IPS-15b (cell line): ENCODE results near the gene CDKN2A.

Source experiments
- H3K27me3 ChIP-seq: one replicate; pipeline ENCODE4 v1.6.1; 2013; ENCODE audit warnings: low read length; ENCODE audit not compliant: control insufficient read depth, insufficient read depth
- H3K36me3 ChIP-seq: one replicate; pipeline ENCODE4 v1.6.1; 2013; ENCODE audit warnings: low read length; ENCODE audit not compliant: control insufficient read depth, insufficient read depth
- H3K4me1 ChIP-seq: one replicate; pipeline ENCODE4 v1.6.1; 2013; ENCODE audit warnings: mild to moderate bottlenecking, low read length; ENCODE audit not compliant: control insufficient read depth, insufficient read depth
- H3K4me3 ChIP-seq: one replicate; pipeline ENCODE4 v1.5.1; 2013; ENCODE audit warnings: low read depth, low read length
- H3K9ac ChIP-seq: one replicate; pipeline ENCODE4 v1.6.1; 2013; ENCODE audit warnings: low read depth, mild to moderate bottlenecking, low read length
- H3K9me3 ChIP-seq: one replicate; pipeline ENCODE4 v1.6.1; 2013; ENCODE audit warnings: mild to moderate bottlenecking, low read length; ENCODE audit not compliant: control insufficient read depth, insufficient read depth

Gene CDKN2A

GRCh38 chr9:21970800-21971640 lies 23.2 kb downstream of the CDKN2A start:
- Histone ChIP-seq H3K36me3 (no peaks in the 10 kb centered on the region), H3K27me3 (peaks cover 94% of the 10 kb centered on the region), H3K9ac (no peak overlapping the region), H3K4me3 (peak overlapping the region; percentile 19), H3K4me1 (peaks cover 8% of the 10 kb centered on the region), H3K9me3 (no peaks in the 10 kb centered on the region)

GRCh38 chr9:21969951-21970799 lies 24.0 kb downstream of the CDKN2A start:
- H3K36me3 ChIP-seq: no peaks in the 10 kb centered on the region

GRCh38 chr9:21969011-21969940 lies 24.9 kb downstream of the CDKN2A start:
- H3K27me3 ChIP-seq: peaks cover 100% of the 10 kb centered on the region
- H3K4me1 ChIP-seq: peaks cover 5% of the 10 kb centered on the region
- no peak overlapping the region for H3K4me3 ChIP-seq
- H3K9me3 ChIP-seq: no peaks in the 10 kb centered on the region
- H3K36me3 ChIP-seq: no peaks in the 10 kb centered on the region
- no peak overlapping the region for H3K9ac ChIP-seq

More at GRCh38 chr9:21969951-21970799, 24.0 kb downstream of the CDKN2A start:
- H3K4me1 ChIP-seq: peaks cover 5% of the 10 kb centered on the region
- H3K27me3 ChIP-seq: peaks cover 94% of the 10 kb centered on the region
- peak overlapping the region; percentile 19 for H3K4me3 ChIP-seq
- H3K9ac ChIP-seq: no peak overlapping the region
- H3K9me3 ChIP-seq: no peaks in the 10 kb centered on the region

GRCh38 chr9:21968331-21969010 lies 25.7 kb downstream of the CDKN2A start:
- Histone ChIP-seq H3K9me3 (no peaks in the 10 kb centered on the region), H3K4me3 (peak overlapping the region; percentile 24), H3K36me3 (no peaks in the 10 kb centered on the region), H3K27me3 (peaks cover 100% of the 10 kb centered on the region), H3K9ac (no peak overlapping the region), H3K4me1 (peaks cover 3% of the 10 kb centered on the region)

GRCh38 chr9:21967702-21968101 lies 26.5 kb downstream of the CDKN2A start:
- Histone ChIP-seq H3K36me3 (no peaks in the 10 kb centered on the region), H3K4me1 (peaks cover 3% of the 10 kb centered on the region), H3K4me3 (peak overlapping the region; percentile 22), H3K9me3 (no peaks in the 10 kb centered on the region), H3K27me3 (peaks cover 100% of the 10 kb centered on the region), H3K9ac (no peak overlapping the region)

- H3K27me3 ChIP-seq: peaks cover 100% of the 10 kb centered on the region
- H3K4me3 ChIP-seq: peak overlapping the region; percentile 22
- no peaks in the 10 kb centered on the region for H3K36me3 ChIP-seq
- no peaks in the 10 kb centered on the region for H3K9me3 ChIP-seq
- H3K4me1 ChIP-seq: peaks cover 3% of the 10 kb centered on the region
- no peak overlapping the region for H3K9ac ChIP-seq
Observed at GRCh38 chr9:21967169-21967568, 27.0 kb downstream of the CDKN2A start.

- Histone ChIP-seq H3K27me3 (peaks cover 100% of the 10 kb centered on the region), H3K4me3 (peak overlapping the region; percentile 48)
Observed at GRCh38 chr9:21966140-21966851, 27.9 kb downstream of the CDKN2A start.

GRCh38 chr9:21965401-21965951 lies 28.7 kb downstream of the CDKN2A start:
- peak overlapping the region; percentile 48 for H3K4me3 ChIP-seq
- H3K9ac ChIP-seq: no peak overlapping the region
- peaks cover 97% of the 10 kb centered on the region for H3K27me3 ChIP-seq
- H3K36me3 ChIP-seq: no peaks in the 10 kb centered on the region
- H3K9me3 ChIP-seq: no peaks in the 10 kb centered on the region
- peaks cover 3% of the 10 kb centered on the region for H3K4me1 ChIP-seq

More at GRCh38 chr9:21966140-21966851, 27.9 kb downstream of the CDKN2A start:
- Histone ChIP-seq H3K36me3 (no peaks in the 10 kb centered on the region), H3K9me3 (no peaks in the 10 kb centered on the region), H3K4me1 (peaks cover 3% of the 10 kb centered on the region), H3K9ac (no peak overlapping the region)

GRCh38 chr9:21964925-21965385 lies 29.2 kb downstream of the CDKN2A start:
- Histone ChIP-seq H3K4me3 (peak overlapping the region; percentile 48), H3K4me1 (peaks cover 3% of the 10 kb centered on the region), H3K9me3 (no peaks in the 10 kb centered on the region), H3K27me3 (peaks cover 95% of the 10 kb centered on the region), H3K36me3 (no peaks in the 10 kb centered on the region), H3K9ac (no peak overlapping the region)

GRCh38 chr9:21961569-21961968 lies 32.6 kb downstream of the CDKN2A start:
- H3K9ac ChIP-seq: no peak overlapping the region
- H3K36me3 ChIP-seq: no peaks in the 10 kb centered on the region
- H3K27me3 ChIP-seq: peaks cover 63% of the 10 kb centered on the region
- peaks cover 3% of the 10 kb centered on the region for H3K4me1 ChIP-seq
- H3K9me3 ChIP-seq: no peaks in the 10 kb centered on the region
- no peak overlapping the region for H3K4me3 ChIP-seq
